Measurements from ENCODE around the gene VWA7. TPM values are rescaled to one million over a fixed set of nuclear protein-coding genes. Genes with fewer than 3 reads are reported as not detected.

VWA7 gene
- total and polyA plus RNA-seq, 10 donors, result 0.09 to 2.6 (median 1.1) TPM; not detected in 1

DNA sequence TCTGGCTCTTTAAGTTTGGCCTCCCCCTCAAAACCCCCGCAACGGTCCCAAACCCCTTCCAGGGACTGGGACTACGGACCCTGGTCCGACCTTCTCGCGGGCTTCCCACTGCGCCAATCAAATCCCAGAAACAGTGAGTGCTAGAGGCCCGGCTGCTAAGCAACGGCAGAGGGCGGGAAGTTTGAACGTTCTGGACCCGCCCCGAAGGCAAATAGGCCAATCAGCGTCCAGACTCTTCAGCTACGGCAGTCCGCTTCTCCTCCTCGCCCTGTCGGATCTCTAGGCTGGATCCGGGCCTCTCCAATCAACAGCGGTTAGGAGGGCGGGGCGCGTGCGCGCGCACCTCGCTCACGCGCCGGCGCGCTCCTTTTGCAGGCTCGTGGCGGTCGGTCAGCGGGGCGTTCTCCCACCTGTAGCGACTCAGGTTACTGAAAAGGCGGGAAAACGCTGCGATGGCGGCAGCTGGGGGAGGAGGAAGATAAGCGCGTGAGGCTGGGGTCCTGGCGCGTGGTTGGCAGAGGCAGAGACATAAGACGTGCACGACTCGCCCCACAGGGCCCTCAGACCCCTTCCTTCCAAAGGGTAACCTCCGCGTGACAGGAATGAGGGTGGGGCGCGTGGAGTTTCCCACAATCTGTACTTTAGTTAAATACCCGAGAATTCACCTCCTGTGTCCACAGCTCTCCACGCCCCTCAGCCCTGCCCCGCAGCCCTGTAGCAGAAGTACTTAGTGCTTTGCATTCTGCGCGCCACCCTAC is 37.3 kb downstream of the VWA7 start, which contains the start of gene MSH5:
MSH5 (plus strand) TSS at position 367 of the 758 bp plus-strand sequence. CDS start 462 bp downstream, outside the sequence.
- Histone ChIP-seq H3K9me3 (no peaks in the 10 kb centered on the region), H3K27me3 (replicated peaks in 1 of 7) (no peaks in the 10 kb centered on the region), H3K4me1 (peaks cover 26 to 54% (median 47%) of the 10 kb centered on the region in 6 donors), H3K27ac (peak within 1 kb of the TSS; percentile 70 to 99 (median 96)), H3K36me3 (peaks cover 0 to 15% (median 0%) of the 10 kb centered on the region in 6 donors), H3K4me3 (peak within 1 kb of the TSS; percentile 74 to 95 (median 86))
- peak; percentile 98 for DNase-seq
- WGBS, 5 donors, result 0 to 1% (median 1%) methylated on average over 38 to 58 of the region's 58 CpGs
- intact Hi-C loops (cut with DNase I; ENCODE audit: low total_unique reads), result loop anchor here (10.0 kb wide), 2 partner anchors 55 to 85 kb away; partner anchors contain the start of genes HSPA1B and VARS1
- TF ChIP-seq POLR2AphosphoS5 (IDR thresholded peaks at IDR 0.05), result peak; percentile 82 to 92 (median 90)
- TF ChIP-seq, protein P1, sequence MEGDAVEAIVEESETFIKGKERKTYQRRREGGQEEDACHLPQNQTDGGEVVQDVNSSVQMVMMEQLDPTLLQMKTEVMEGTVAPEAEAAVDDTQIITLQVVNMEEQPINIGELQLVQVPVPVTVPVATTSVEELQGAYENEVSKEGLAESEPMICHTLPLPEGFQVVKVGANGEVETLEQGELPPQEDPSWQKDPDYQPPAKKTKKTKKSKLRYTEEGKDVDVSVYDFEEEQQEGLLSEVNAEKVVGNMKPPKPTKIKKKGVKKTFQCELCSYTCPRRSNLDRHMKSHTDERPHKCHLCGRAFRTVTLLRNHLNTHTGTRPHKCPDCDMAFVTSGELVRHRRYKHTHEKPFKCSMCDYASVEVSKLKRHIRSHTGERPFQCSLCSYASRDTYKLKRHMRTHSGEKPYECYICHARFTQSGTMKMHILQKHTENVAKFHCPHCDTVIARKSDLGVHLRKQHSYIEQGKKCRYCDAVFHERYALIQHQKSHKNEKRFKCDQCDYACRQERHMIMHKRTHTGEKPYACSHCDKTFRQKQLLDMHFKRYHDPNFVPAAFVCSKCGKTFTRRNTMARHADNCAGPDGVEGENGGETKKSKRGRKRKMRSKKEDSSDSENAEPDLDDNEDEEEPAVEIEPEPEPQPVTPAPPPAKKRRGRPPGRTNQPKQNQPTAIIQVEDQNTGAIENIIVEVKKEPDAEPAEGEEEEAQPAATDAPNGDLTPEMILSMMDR (IDR thresholded peaks at IDR 0.05 in 8 of 11, conservative IDR thresholded peaks at IDR 0.05 in 3 of 11), result no peak
- TF ChIP-seq POLR2A (IDR thresholded peaks at IDR 0.05), result no peak

DNA sequence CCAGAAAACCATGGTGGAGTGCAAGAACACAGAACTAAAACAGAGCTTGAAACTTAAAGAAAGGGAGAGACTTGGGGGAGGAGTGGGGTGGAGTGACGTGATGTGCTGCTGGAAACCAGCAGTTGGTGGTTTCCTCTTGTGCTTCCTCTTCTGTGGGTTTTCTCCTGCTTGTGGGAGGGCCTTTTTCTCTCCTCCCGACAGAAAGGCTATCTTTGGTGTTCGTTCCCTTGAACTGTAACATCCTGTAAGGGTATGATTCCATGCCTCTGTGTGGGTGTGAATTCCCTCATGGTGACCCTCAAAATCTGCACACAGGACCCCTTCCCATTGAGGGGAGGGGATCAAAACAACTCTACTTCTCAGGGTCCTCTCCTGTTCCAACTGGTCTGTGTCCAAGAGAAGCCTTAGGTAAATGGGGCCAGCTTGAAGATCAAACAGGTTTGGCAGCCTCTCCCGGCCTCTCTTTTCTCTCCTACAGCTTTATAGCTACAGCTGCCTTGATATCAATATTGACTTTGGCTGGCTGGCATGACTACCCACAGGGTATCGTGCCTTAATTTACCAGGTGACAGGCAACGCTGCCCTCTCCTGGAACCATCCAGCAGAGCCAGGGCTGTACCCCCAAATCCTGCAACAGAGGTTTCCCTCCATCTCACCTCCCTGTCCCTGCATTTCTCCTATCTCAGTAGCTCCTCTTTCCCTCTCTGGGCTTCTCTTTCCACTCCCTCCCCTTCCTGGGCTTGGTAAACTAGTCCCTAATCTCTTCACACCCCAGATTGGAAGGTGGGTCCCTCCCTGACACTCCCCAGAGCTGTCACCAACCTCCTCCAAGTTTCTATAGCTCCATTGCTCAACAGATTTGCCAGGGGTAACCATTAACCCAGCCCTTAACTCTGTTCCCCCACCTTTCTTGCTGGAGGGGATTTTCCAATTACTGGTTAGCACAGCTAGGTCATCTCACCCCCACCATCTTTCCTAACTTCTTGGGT is 38.8 kb downstream of the VWA7 start:
- Histone ChIP-seq H3K36me3 (peaks cover 0 to 22% (median 8%) of the 10 kb centered on the region in 6 donors), H3K4me1 (peaks cover 40 to 69% (median 61%) of the 10 kb centered on the region in 6 donors), H3K9me3 (no peaks in the 10 kb centered on the region), H3K4me3 (peak overlapping the region in 7 of 8 donors; percentile 9 to 95 (median 82)), H3K27ac (peak overlapping the region; percentile 82 to 99 (median 96)), H3K27me3 (replicated peaks in 1 of 7) (no peaks in the 10 kb centered on the region)
- TF ChIP-seq, protein P1 (IDR thresholded peaks at IDR 0.05 in 8 of 11, conservative IDR thresholded peaks at IDR 0.05 in 3 of 11), result peak in 5 of 11 experiments; percentile 9 to 35 (median 23)
- TF ChIP-seq POLR2A (IDR thresholded peaks at IDR 0.05), result peak in 1 of 3 donors; percentile 28
- peak in 2 of 3 donors; percentile 18 to 92 for TF ChIP-seq POLR2AphosphoS5 (IDR thresholded peaks at IDR 0.05)
- peak; percentile 90 for DNase-seq
- 3 to 6% (median 4%) methylated on average over 6 of the region's 6 CpGs for WGBS, 5 donors
- intact Hi-C loops (cut with DNase I; ENCODE audit: low total_unique reads), result loop anchor here (10.0 kb wide), 2 partner anchors 57 to 87 kb away; partner anchors contain the start of genes HSPA1B and VARS1

DNA sequence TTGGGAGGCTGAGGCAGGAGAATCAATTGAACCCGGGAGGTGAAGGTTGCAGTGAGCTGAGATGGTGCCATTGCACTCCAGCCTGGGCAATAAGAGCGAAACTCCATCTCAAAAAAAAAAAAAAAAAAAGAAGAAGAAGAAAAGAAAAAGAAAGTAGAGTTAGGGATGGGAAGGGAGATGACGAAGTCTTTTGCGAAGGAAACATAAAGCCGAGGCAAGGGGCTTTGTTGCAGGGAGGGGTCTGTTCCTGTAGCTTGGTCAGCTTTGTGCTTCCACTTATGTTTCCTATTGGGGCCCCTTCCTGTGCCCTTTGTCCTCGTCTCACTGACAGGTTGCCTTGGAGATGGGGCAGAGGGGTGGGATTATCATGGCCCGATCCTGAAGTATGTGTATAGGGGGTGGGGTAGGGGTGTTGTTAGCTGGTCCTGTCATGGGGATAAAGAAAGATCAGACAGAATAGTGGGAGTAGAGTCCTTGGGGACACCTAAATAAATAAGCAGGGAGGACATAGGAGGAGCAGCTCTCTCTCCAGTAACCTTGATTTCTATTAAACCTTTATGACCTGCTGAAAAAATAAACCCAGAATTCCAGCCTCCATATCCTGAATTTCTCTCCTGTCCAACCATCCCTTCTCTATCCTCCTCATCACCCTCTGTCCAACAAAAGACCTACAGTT is 39.7 kb downstream of the VWA7 start:
- 8 to 20% (median 15%) methylated on average over 7 of the region's 7 CpGs for WGBS, 5 donors
- H3K4me1 ChIP-seq, result peaks cover 44 to 77% (median 69%) of the 10 kb centered on the region in 6 donors
- peaks cover 0 to 30% (median 17%) of the 10 kb centered on the region in 6 donors for H3K36me3 ChIP-seq
- H3K27me3 ChIP-seq (replicated peaks in 1 of 7), result no peaks in the 10 kb centered on the region
- TF ChIP-seq POLR2AphosphoS5 (IDR thresholded peaks at IDR 0.05) (no peak), POLR2A (IDR thresholded peaks at IDR 0.05) (no peak)
- TF ChIP-seq, protein P1 (IDR thresholded peaks at IDR 0.05 in 8 of 11, conservative IDR thresholded peaks at IDR 0.05 in 3 of 11), result no peak
- peak overlapping the region in 7 of 8 donors; percentile 9 to 95 (median 86) for H3K4me3 ChIP-seq
- H3K27ac ChIP-seq, result peak overlapping the region; percentile 82 to 99 (median 96)
- DNase-seq, result no peak
- intact Hi-C loops (cut with DNase I; ENCODE audit: low total_unique reads), result loop anchor here (10.0 kb wide), 2 partner anchors 57 to 87 kb away; partner anchors contain the start of genes HSPA1B and VARS1
- H3K9me3 ChIP-seq, result no peaks in the 10 kb centered on the region

Data from spleen (tissue), 11 donors.